Measurements from ENCODE around the gene FOXP4. TPM values are rescaled to one million over a fixed set of nuclear protein-coding genes. Genes with fewer than 3 reads are reported as not detected.

The FOXP4 gene
- total RNA-seq, 3 donors from 2014 or later (not counting 1 experiment from before 2014, with no cell fraction given), result 11.2 to 21.1 (median 14.7) TPM

- Mint-ChIP-seq H3K27me3 (ENCODE audit: low read depth in 2 of 2) (peaks cover 21 to 37% of the 10 kb centered on the region in 2 donors), H3K4me1 (peaks cover 6 to 10% of the 10 kb centered on the region in 2 donors), H3K9me3 (peaks cover 0 to 3% of the 10 kb centered on the region in 2 donors), H3K4me3 (no peak overlapping the region), H3K36me3 (no peaks in the 10 kb centered on the region), H3K27ac (no peak overlapping the region)
- no peak for ATAC-seq
- no peaks in the 10 kb centered on the region for H3K9me3 ChIP-seq (ENCODE audit: control insufficient read depth, insufficient read depth, low read length)
- H3K27me3 ChIP-seq (ENCODE audit: control insufficient read depth, insufficient read depth, low read length), result no peaks in the 10 kb centered on the region
- H3K4me3 ChIP-seq (ENCODE audit: low read length), result no peak overlapping the region
- H3K27ac ChIP-seq (ENCODE audit: low read length), result no peak overlapping the region
- H3K36me3 ChIP-seq (ENCODE audit: control insufficient read depth, insufficient read depth, low read length), result no peaks in the 10 kb centered on the region
- DNase-seq, result no peak
- TF ChIP-seq CTCF (IDR thresholded peaks at IDR 0.05), result no peak
- H3K4me1 ChIP-seq (ENCODE audit: control insufficient read depth, insufficient read depth, low read length), result peaks cover 5% of the 10 kb centered on the region
- intact Hi-C loops (cut with micrococcal nuclease), result no loop called here
These were observed 75.2 kb downstream of the FOXP4 start for GRCh38 chr6:41621367-41621766.

- no peak overlapping the region for H3K27ac Mint-ChIP-seq
- Histone ChIP-seq H3K27ac (ENCODE audit: low read length) (no peak overlapping the region), H3K9me3 (ENCODE audit: control insufficient read depth, insufficient read depth, low read length) (no peaks in the 10 kb centered on the region), H3K27me3 (ENCODE audit: control insufficient read depth, insufficient read depth, low read length) (no peaks in the 10 kb centered on the region), H3K4me3 (ENCODE audit: low read length) (no peak overlapping the region), H3K36me3 (ENCODE audit: control insufficient read depth, insufficient read depth, low read length) (no peaks in the 10 kb centered on the region), H3K4me1 (ENCODE audit: control insufficient read depth, insufficient read depth, low read length) (peaks cover 5% of the 10 kb centered on the region)
- peaks cover 6 to 10% of the 10 kb centered on the region in 2 donors for H3K4me1 Mint-ChIP-seq
- no peak overlapping the region for H3K4me3 Mint-ChIP-seq
- DNase-seq (no peak), ATAC-seq (no peak)
- no peaks in the 10 kb centered on the region for H3K36me3 Mint-ChIP-seq
- H3K9me3 Mint-ChIP-seq, result peaks cover 0 to 3% of the 10 kb centered on the region in 2 donors
- WGBS (ENCODE audit: insufficient coverage), result 74% methylated on average over 2 of the region's 2 CpGs
- H3K27me3 Mint-ChIP-seq (ENCODE audit: low read depth in 2 of 2), result peaks cover 23 to 39% of the 10 kb centered on the region in 2 donors
- intact Hi-C loops (cut with micrococcal nuclease), result no loop called here
- TF ChIP-seq CTCF (IDR thresholded peaks at IDR 0.05), result no peak
These were observed 75.6 kb downstream of the FOXP4 start for GRCh38 chr6:41621802-41622201.

- no peaks in the 10 kb centered on the region for H3K36me3 ChIP-seq (ENCODE audit: control insufficient read depth, insufficient read depth, low read length)
- Mint-ChIP-seq H3K4me1 (peaks cover 6 to 10% of the 10 kb centered on the region in 2 donors), H3K27ac (no peak overlapping the region), H3K36me3 (no peaks in the 10 kb centered on the region), H3K9me3 (peaks cover 0 to 3% of the 10 kb centered on the region in 2 donors), H3K27me3 (ENCODE audit: low read depth in 2 of 2) (peaks cover 23 to 39% of the 10 kb centered on the region in 2 donors), H3K4me3 (no peak overlapping the region)
- H3K9me3 ChIP-seq (ENCODE audit: control insufficient read depth, insufficient read depth, low read length), result no peaks in the 10 kb centered on the region
- no peaks in the 10 kb centered on the region for H3K27me3 ChIP-seq (ENCODE audit: control insufficient read depth, insufficient read depth, low read length)
- peaks cover 5% of the 10 kb centered on the region for H3K4me1 ChIP-seq (ENCODE audit: control insufficient read depth, insufficient read depth, low read length)
- 85% methylated on average over 3 of the region's 3 CpGs for WGBS (ENCODE audit: insufficient coverage)
- no peak overlapping the region for H3K4me3 ChIP-seq (ENCODE audit: low read length)
- ATAC-seq (no peak), DNase-seq (no peak)
- intact Hi-C loops (cut with micrococcal nuclease), result no loop called here
- TF ChIP-seq CTCF (IDR thresholded peaks at IDR 0.05), result no peak
- no peak overlapping the region for H3K27ac ChIP-seq (ENCODE audit: low read length)
These were observed 76.2 kb downstream of the FOXP4 start for GRCh38 chr6:41622206-41622988.
